SK-N-SH treated with all-trans-retinoic acid at 6 μM for 48 hours (cell line): ENCODE results near the gene LCN6.

ENCODE experiments used
- ATAC-seq: fragments of 200-7000 bp; cut with Tn5 transposase; 3 replicates; pipeline ENCODE4 v1.9.1; 2020; ENCODE audit warnings: mild to moderate bottlenecking, moderate library complexity
- ARNTL ChIP-seq: fragments of 450-650 bp; formaldehyde crosslinking; IDR thresholded peaks from 2 replicates; pipeline ENCODE4 v1.5.0; 2020; ENCODE audit warnings: low read depth, mild to moderate bottlenecking, moderate library complexity, borderline replicate concordance
- BACH2 ChIP-seq: fragments of 250-450 bp; sonication (Bioruptor Pico); IDR thresholded peaks from 2 replicates; pipeline ENCODE4 v1.9.0; 2021; ENCODE audit warnings: mild to moderate bottlenecking, borderline replicate concordance
- ESRRG ChIP-seq: fragments of 250-450 bp; sonication (Bioruptor Pico); IDR thresholded peaks from 2 replicates; pipeline ENCODE4 v1.6.1; 2021; ENCODE audit warnings: mild to moderate bottlenecking
- GLIS3 ChIP-seq: fragments of 250-450 bp; sonication (Bioruptor Pico); IDR thresholded peaks from 2 replicates; pipeline ENCODE4 v1.5.0; 2020; ENCODE audit warnings: mild to moderate bottlenecking, moderate library complexity
- ISL1 ChIP-seq: fragments of 250-450 bp; sonication (Bioruptor Pico); IDR thresholded peaks from 2 replicates; pipeline ENCODE4 v2.1.2; 2022; ENCODE audit warnings: mild to moderate bottlenecking, moderate library complexity
- OSR1 ChIP-seq: fragments of 250-450 bp; sonication (Bioruptor Pico); IDR thresholded peaks from 2 replicates; pipeline ENCODE4 v1.8.0; 2022; ENCODE audit warnings: moderate library complexity, mild to moderate bottlenecking, inconsistent platforms
- RARB ChIP-seq: fragments of 250-450 bp; sonication (Bioruptor Pico); IDR thresholded peaks from 2 replicates; pipeline ENCODE4 v1.8.0; 2021; ENCODE audit warnings: mild to moderate bottlenecking, moderate library complexity
- SNAI2 ChIP-seq: fragments of 250-450 bp; sonication (Bioruptor Pico); IDR thresholded peaks from 2 replicates; pipeline ENCODE4 v1.5.0; 2020; ENCODE audit warnings: mild to moderate bottlenecking, moderate library complexity
- TOX ChIP-seq: fragments of 250-450 bp; sonication (Bioruptor Pico); IDR thresholded peaks from 2 replicates; pipeline ENCODE4 v1.8.0; 2021; ENCODE audit warnings: mild to moderate bottlenecking, moderate library complexity, borderline replicate concordance
- ZC3H10 ChIP-seq: fragments of 250-450 bp; sonication (Bioruptor Pico); IDR thresholded peaks from 2 replicates; pipeline ENCODE4 v1.5.1; 2021; ENCODE audit warnings: mild to moderate bottlenecking, moderate library complexity
- ZFP3 ChIP-seq: fragments of 250-450 bp; sonication (Bioruptor Pico); IDR thresholded peaks from 2 replicates; pipeline ENCODE4 v1.5.0; 2020; ENCODE audit warnings: mild to moderate bottlenecking, moderate library complexity
- ZNF70 ChIP-seq: fragments of 450-650 bp; formaldehyde crosslinking; IDR thresholded peaks from 2 replicates; pipeline ENCODE4 v1.5.0; 2020; ENCODE audit warnings: mild to moderate bottlenecking, moderate library complexity
- ZNF8 ChIP-seq: fragments of 450-650 bp; formaldehyde crosslinking; IDR thresholded peaks from 2 replicates; pipeline ENCODE4 v1.5.0; 2020; ENCODE audit warnings: mild to moderate bottlenecking, moderate library complexity
- TF ChIP-seq, protein P1 (sequence below): fragments of 250-450 bp; sonication (Bioruptor Pico); IDR thresholded peaks from 2 replicates; pipeline ENCODE4 v1.8.0; 2021; ENCODE audit warnings: low read depth, mild to moderate bottlenecking, moderate library complexity, borderline replicate concordance
- TF ChIP-seq, protein P2 (sequence below): fragments of 250-450 bp; sonication (Bioruptor Pico); IDR thresholded peaks from 2 replicates; pipeline ENCODE4 v1.5.1; 2020; ENCODE audit warnings: low read depth, mild to moderate bottlenecking, moderate library complexity
- TF ChIP-seq, protein P3 (sequence below): fragments of 250-450 bp; sonication (Bioruptor Pico); IDR thresholded peaks from 2 replicates; pipeline ENCODE4 v1.5.0; 2020; ENCODE audit warnings: mild to moderate bottlenecking, moderate library complexity

LCN6 gene

GRCh38 chr9:136750526-136750925 is 2.2 kb upstream of the LCN6 start:
- no peak for TF ChIP-seq BACH2
- TF ChIP-seq, protein P1, sequence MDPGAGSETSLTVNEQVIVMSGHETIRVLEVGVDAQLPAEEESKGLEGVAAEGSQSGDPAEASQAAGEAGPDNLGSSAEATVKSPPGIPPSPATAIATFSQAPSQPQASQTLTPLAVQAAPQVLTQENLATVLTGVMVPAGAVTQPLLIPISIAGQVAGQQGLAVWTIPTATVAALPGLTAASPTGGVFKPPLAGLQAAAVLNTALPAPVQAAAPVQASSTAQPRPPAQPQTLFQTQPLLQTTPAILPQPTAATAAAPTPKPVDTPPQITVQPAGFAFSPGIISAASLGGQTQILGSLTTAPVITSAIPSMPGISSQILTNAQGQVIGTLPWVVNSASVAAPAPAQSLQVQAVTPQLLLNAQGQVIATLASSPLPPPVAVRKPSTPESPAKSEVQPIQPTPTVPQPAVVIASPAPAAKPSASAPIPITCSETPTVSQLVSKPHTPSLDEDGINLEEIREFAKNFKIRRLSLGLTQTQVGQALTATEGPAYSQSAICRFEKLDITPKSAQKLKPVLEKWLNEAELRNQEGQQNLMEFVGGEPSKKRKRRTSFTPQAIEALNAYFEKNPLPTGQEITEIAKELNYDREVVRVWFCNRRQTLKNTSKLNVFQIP (CRISPR knock-in tag), result no peak
- TF ChIP-seq ZNF70 (CRISPR knock-in tag), result no peak
- TF ChIP-seq, protein P2, sequence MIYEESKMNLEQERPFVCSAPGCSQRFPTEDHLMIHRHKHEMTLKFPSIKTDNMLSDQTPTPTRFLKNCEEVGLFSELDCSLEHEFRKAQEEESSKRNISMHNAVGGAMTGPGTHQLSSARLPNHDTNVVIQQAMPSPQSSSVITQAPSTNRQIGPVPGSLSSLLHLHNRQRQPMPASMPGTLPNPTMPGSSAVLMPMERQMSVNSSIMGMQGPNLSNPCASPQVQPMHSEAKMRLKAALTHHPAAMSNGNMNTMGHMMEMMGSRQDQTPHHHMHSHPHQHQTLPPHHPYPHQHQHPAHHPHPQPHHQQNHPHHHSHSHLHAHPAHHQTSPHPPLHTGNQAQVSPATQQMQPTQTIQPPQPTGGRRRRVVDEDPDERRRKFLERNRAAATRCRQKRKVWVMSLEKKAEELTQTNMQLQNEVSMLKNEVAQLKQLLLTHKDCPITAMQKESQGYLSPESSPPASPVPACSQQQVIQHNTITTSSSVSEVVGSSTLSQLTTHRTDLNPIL (CRISPR knock-in tag), result no peak
- TF ChIP-seq, protein P3, sequence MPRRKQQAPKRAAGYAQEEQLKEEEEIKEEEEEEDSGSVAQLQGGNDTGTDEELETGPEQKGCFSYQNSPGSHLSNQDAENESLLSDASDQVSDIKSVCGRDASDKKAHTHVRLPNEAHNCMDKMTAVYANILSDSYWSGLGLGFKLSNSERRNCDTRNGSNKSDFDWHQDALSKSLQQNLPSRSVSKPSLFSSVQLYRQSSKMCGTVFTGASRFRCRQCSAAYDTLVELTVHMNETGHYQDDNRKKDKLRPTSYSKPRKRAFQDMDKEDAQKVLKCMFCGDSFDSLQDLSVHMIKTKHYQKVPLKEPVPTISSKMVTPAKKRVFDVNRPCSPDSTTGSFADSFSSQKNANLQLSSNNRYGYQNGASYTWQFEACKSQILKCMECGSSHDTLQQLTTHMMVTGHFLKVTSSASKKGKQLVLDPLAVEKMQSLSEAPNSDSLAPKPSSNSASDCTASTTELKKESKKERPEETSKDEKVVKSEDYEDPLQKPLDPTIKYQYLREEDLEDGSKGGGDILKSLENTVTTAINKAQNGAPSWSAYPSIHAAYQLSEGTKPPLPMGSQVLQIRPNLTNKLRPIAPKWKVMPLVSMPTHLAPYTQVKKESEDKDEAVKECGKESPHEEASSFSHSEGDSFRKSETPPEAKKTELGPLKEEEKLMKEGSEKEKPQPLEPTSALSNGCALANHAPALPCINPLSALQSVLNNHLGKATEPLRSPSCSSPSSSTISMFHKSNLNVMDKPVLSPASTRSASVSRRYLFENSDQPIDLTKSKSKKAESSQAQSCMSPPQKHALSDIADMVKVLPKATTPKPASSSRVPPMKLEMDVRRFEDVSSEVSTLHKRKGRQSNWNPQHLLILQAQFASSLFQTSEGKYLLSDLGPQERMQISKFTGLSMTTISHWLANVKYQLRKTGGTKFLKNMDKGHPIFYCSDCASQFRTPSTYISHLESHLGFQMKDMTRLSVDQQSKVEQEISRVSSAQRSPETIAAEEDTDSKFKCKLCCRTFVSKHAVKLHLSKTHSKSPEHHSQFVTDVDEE (CRISPR knock-in tag), result no peak
- no peak for TF ChIP-seq OSR1 (CRISPR knock-in tag)
- TF ChIP-seq ISL1, result no peak
- TF ChIP-seq ZC3H10, result no peak
- no peak for TF ChIP-seq RARB
- ATAC-seq, result no peak

DNA sequence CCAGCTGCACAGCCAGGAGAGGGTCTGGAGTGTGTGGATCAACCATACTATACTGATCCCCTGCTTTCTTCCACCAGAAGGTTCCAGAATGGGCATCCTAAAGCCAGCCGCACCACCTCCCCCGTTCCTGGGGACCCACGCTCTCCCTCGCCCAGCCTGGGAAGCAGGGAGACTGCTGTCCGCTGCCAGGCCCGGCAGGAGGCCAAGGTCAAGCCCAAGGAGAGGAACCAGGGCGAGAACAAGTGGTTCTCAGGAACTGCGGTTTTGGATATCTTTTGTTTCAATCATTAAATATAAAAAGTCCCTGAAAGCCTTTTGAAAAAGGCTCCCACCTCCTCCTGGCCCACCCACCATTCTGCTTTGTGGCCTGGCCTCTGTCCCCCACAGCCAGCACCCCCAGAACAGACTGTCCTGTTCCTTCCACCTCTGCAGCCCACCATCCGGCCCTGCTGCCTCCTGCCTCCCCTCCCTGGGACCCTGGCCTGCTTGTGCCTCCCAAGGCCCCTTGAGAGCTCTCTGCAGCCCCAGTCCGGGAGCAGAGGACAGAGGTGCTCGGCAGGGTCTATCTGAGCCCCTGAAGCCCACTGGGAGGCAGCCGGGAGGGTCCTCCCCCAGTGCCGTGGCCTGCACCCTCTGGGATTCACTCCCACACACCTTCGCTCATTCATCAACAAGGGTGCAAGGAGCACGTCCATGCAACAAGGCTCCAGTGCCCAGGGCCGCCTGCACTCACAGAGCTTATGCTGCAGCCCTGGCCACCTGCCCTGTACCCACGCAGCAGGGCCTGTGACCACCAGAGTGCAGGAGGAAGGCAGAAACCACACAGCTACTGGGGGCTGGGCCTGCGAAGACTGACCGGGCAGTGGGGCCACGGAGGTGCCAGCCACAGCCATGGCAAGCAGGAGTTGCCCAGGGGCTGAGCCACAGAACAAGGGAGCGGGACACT is 614 bp upstream of the LCN6 start:
- ATAC-seq, result no peak
- TF ChIP-seq ARNTL (CRISPR knock-in tag), result no peak
- TF ChIP-seq, protein P2 (CRISPR knock-in tag), result no peak
- no peak for TF ChIP-seq BACH2
- TF ChIP-seq, protein P3 (CRISPR knock-in tag), result no peak
- no peak for TF ChIP-seq GLIS3 (CRISPR knock-in tag)
- TF ChIP-seq ISL1, result no peak
- TF ChIP-seq ESRRG (CRISPR knock-in tag), result no peak

DNA sequence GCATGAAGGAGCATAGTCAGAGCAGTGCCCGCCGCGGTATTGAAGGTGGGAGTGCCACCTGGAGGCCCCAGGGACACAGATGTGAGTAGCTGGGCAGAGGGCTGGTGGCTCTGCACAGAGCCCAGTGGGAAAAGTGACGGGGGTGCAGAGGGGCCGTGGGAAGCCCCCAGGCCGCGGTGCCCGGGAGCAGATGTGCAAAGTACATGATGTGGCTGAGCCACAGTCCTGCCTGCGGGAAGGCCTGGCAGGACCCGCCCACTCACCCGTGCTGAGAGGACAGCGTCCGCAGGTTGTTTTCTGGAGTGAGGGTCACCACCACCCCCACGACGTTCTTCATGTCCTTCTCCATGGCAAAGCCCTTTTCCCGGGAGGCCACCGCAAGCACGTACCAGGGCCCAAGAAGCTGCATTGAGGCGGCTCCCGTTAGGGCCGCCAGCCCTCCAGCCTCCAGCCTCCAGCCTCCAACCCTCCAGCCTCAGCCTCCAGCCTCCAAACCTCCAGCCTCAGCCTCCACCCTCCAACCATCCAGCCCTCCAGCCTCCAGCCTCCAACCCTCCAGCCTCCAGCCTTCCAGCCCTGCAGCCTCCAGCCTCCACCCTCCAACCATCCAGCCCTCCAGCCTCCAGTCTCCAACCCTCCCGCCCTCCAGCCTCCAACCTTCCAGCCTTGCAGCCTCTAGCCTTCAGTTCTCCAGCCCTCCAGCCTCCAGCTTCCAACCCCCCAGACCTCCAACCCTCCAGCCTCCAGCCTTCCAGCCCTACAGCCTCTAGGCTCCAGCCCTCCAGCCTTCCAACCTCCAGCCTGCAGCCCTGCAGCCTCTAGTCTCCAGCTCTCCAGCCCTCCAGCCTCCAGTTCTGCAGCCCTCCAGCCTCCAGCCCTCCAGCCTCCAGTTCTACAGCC is 914 bp downstream of the LCN6 start:
- TF ChIP-seq SNAI2 (CRISPR knock-in tag), result no peak
- no peak for TF ChIP-seq ISL1
- TF ChIP-seq ARNTL (CRISPR knock-in tag), result no peak
- TF ChIP-seq ZFP3 (CRISPR knock-in tag), result no peak
- no peak for TF ChIP-seq TOX (CRISPR knock-in tag)
- no peak for TF ChIP-seq ZNF8
- no peak for TF ChIP-seq ZC3H10
- TF ChIP-seq RARB, result no peak
- no peak for ATAC-seq
